Astrocyte (in vitro differentiated cells and primary cell): Measurements from ENCODE around the gene ARRB1.
"Not testable (repeated sequence)": the region's sequence is repeated elsewhere in the genome, so short reads cannot be mapped to it uniquely, and the experiment has no call there.

Experiments
- CTCF ChIP-seq: IDR thresholded peaks from 2 replicates; pipeline ENCODE4 v1.5.1; 2011; ENCODE audit warnings: low read depth, mild to moderate bottlenecking, inconsistent platforms, low read length, moderate library complexity; ENCODE audit not compliant: insufficient read depth
- EZH2 ChIP-seq: IDR thresholded peaks from 2 replicates; pipeline ENCODE4 v1.6.1; 2012; ENCODE audit warnings: mild to moderate bottlenecking, low read length, inconsistent platforms; ENCODE audit not compliant: insufficient read depth

GRCh38 chr11:75330886-75331285 is 20.6 kb downstream of the ARRB1 start:
- not testable (repeated sequence) for TF ChIP-seq CTCF, EZH2
